ENCODE data around the gene STC2.

The STC2 gene

GRCh38 chr5:173321886-173322285 is 6.3 kb downstream of the STC2 start:
- H3K36me3 ChIP-seq (ENCODE audit: control insufficient read depth, insufficient read depth, low read length), result no peaks in the 10 kb centered on the region
- H3K9me3 ChIP-seq (ENCODE audit: control insufficient read depth, low read length), result no peaks in the 10 kb centered on the region
- no peaks in the 10 kb centered on the region for H3K27me3 ChIP-seq (ENCODE audit: control insufficient read depth, insufficient read depth, low read length)
- TF ChIP-seq, protein P1, sequence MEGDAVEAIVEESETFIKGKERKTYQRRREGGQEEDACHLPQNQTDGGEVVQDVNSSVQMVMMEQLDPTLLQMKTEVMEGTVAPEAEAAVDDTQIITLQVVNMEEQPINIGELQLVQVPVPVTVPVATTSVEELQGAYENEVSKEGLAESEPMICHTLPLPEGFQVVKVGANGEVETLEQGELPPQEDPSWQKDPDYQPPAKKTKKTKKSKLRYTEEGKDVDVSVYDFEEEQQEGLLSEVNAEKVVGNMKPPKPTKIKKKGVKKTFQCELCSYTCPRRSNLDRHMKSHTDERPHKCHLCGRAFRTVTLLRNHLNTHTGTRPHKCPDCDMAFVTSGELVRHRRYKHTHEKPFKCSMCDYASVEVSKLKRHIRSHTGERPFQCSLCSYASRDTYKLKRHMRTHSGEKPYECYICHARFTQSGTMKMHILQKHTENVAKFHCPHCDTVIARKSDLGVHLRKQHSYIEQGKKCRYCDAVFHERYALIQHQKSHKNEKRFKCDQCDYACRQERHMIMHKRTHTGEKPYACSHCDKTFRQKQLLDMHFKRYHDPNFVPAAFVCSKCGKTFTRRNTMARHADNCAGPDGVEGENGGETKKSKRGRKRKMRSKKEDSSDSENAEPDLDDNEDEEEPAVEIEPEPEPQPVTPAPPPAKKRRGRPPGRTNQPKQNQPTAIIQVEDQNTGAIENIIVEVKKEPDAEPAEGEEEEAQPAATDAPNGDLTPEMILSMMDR (IDR thresholded peaks at IDR 0.05), result no peak
- no peak overlapping the region for H3K27ac ChIP-seq
- no peak overlapping the region for H3K4me3 ChIP-seq (ENCODE audit: low read depth, low read length)
- H3K4me1 ChIP-seq, result no peaks in the 10 kb centered on the region
- no peak overlapping the region for H3K9ac ChIP-seq
- H3K4me2 ChIP-seq (ENCODE audit: low read length), result no peak overlapping the region
- no peak overlapping the region for H2AFZ ChIP-seq
- no peaks in the 10 kb centered on the region for H3K79me2 ChIP-seq

DNA sequence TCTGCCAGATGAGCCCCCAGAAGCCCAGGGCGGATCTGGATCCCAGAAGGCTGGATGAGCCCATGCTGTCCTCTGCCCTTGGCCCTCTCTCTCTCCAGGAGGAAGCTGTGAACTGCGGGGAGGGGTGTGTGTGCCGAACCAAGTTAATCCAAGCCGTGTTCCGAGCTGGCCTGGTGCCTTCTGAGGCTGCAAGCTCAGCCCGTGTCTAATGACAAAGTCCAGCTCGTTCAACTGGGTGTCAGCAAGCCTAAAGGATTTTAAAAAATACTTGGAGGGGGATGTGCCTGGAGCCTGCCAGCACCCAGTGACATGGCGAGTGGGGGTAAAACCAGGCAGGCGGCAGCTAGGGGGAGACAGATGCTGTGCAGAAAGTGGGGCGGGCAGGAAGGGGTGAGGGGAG is 8.0 kb downstream of the STC2 start:
- Histone ChIP-seq H3K9me3 (ENCODE audit: control insufficient read depth, low read length) (no peaks in the 10 kb centered on the region), H3K4me1 (peaks cover 13% of the 10 kb centered on the region), H3K4me2 (ENCODE audit: low read length) (no peak overlapping the region), H3K4me3 (ENCODE audit: low read depth, low read length) (no peak overlapping the region), H2AFZ (no peak overlapping the region), H3K27ac (no peak overlapping the region), H3K9ac (no peak overlapping the region), H3K36me3 (ENCODE audit: control insufficient read depth, insufficient read depth, low read length) (no peaks in the 10 kb centered on the region), H3K79me2 (no peaks in the 10 kb centered on the region), H3K27me3 (ENCODE audit: control insufficient read depth, insufficient read depth, low read length) (no peaks in the 10 kb centered on the region)
- TF ChIP-seq, protein P1 (IDR thresholded peaks at IDR 0.05), result no peak

- H3K4me3 ChIP-seq (ENCODE audit: low read depth, low read length), result no peak overlapping the region
- no peaks in the 10 kb centered on the region for H3K36me3 ChIP-seq (ENCODE audit: control insufficient read depth, insufficient read depth, low read length)
- TF ChIP-seq, protein P1 (IDR thresholded peaks at IDR 0.05), result no peak
- no peaks in the 10 kb centered on the region for H3K27me3 ChIP-seq (ENCODE audit: control insufficient read depth, insufficient read depth, low read length)
- H3K9ac ChIP-seq, result no peak overlapping the region
- H3K27ac ChIP-seq, result no peak overlapping the region
- H3K4me1 ChIP-seq, result peaks cover 13% of the 10 kb centered on the region
- no peaks in the 10 kb centered on the region for H3K79me2 ChIP-seq
- no peaks in the 10 kb centered on the region for H3K9me3 ChIP-seq (ENCODE audit: control insufficient read depth, low read length)
- no peak overlapping the region for H2AFZ ChIP-seq
- H3K4me2 ChIP-seq (ENCODE audit: low read length), result no peak overlapping the region
Observed at GRCh38 chr5:173319646-173320045, 8.6 kb downstream of the STC2 start.

DNA sequence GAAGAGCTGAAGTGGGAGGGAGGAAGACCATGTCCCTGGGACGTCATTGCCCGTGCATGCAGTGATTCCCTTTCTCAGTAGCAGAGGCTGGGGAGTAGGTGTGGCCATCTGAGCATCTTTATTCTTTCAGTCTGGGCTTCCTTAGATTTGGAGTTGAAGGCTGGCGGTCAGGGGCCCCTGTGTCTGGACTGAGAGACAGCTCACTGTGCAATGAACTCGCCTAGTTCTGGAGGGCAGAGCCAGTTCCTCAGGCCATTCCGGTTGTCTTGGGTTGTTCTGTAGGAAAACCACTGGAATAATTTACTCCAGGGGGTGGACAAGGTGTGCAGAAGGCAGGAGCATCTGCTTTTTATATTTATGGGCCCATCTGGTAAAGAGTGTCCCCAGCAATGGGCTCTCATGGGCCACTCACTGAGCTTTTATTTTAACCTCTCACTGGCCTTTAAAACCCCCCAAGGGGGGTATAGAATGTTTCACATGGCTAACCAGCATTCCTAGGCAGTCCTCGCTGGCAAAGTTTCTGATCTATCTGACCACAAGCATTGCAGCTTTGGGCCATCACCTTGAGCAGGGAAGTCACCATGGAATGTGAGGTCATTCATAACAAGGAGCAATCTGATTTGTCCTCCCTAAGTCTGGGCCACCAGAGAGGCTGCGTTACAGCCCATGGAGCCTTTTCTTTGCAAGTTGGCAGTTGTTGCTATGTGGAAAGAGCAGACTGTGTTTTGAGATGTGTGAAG is 9.2 kb downstream of the STC2 start:
- Histone ChIP-seq H3K4me1 (peaks cover 13% of the 10 kb centered on the region), H2AFZ (no peak overlapping the region), H3K4me2 (ENCODE audit: low read length) (no peak overlapping the region), H3K9ac (no peak overlapping the region), H3K79me2 (no peaks in the 10 kb centered on the region), H3K9me3 (ENCODE audit: control insufficient read depth, low read length) (no peaks in the 10 kb centered on the region), H3K36me3 (ENCODE audit: control insufficient read depth, insufficient read depth, low read length) (no peaks in the 10 kb centered on the region), H3K27me3 (ENCODE audit: control insufficient read depth, insufficient read depth, low read length) (no peaks in the 10 kb centered on the region), H3K27ac (no peak overlapping the region), H3K4me3 (ENCODE audit: low read depth, low read length) (no peak overlapping the region)
- TF ChIP-seq, protein P1 (IDR thresholded peaks at IDR 0.05), result no peak

- no peaks in the 10 kb centered on the region for H3K36me3 ChIP-seq (ENCODE audit: control insufficient read depth, insufficient read depth, low read length)
- no peak overlapping the region for H3K4me3 ChIP-seq (ENCODE audit: low read depth, low read length)
- H3K9me3 ChIP-seq (ENCODE audit: control insufficient read depth, low read length), result no peaks in the 10 kb centered on the region
- TF ChIP-seq, protein P1 (IDR thresholded peaks at IDR 0.05), result no peak
- no peaks in the 10 kb centered on the region for H3K79me2 ChIP-seq
- H3K27me3 ChIP-seq (ENCODE audit: control insufficient read depth, insufficient read depth, low read length), result no peaks in the 10 kb centered on the region
- H3K9ac ChIP-seq, result no peak overlapping the region
- H3K4me1 ChIP-seq, result peaks cover 13% of the 10 kb centered on the region
- H3K4me2 ChIP-seq (ENCODE audit: low read length), result no peak overlapping the region
- H3K27ac ChIP-seq, result no peak overlapping the region
- H2AFZ ChIP-seq, result no peak overlapping the region
Observed at GRCh38 chr5:173318330-173318729, 9.9 kb downstream of the STC2 start.

All from parathyroid adenoma (tissue), 2 donors.